AML-193 (cell line): ENCODE data around the gene SRSF11.
"Not testable (repeated sequence)": the region's sequence is repeated elsewhere in the genome, so short reads cannot be mapped to it uniquely, and the experiment has no call there.

Source experiments
- DNase-seq, 2 experiments: peaks; one replicate each; lab custom pipeline; 2025; lab: John Stamatoyannopoulos, UW

The SRSF11 gene

GRCh38 chr1:70221238-70222121, at the start of gene SRSF11:
Gene SRSF11, plus strand, starts transcription at chr1:70221380. Its CDS starts 257 bp downstream, at chr1:70221637.
- DNase-seq, result peak; percentile 78 to 86

GRCh38 chr1:70171512-70171911, 49.7 kb upstream of the SRSF11 start:
- DNase-seq, result no peak

- DNase-seq, result not testable (repeated sequence)
These were observed 36.0 kb upstream of the SRSF11 start for GRCh38 chr1:70185181-70185580.

- no peak for DNase-seq
These were observed 32.7 kb upstream of the SRSF11 start for GRCh38 chr1:70188522-70188921.

- DNase-seq, result no peak
These were observed 31.0 kb upstream of the SRSF11 start for GRCh38 chr1:70190180-70190579.

- not testable (repeated sequence) for DNase-seq
These were observed 28.7 kb upstream of the SRSF11 start for GRCh38 chr1:70192446-70192845.

- no peak for DNase-seq
These were observed 26.6 kb upstream of the SRSF11 start for GRCh38 chr1:70194601-70195000.

- DNase-seq, result no peak
These were observed 25.8 kb upstream of the SRSF11 start for GRCh38 chr1:70195342-70195741.

GRCh38 chr1:70196333-70196732, 24.8 kb upstream of the SRSF11 start:
- DNase-seq, result no peak

- no peak for DNase-seq
These were observed 21.1 kb upstream of the SRSF11 start for GRCh38 chr1:70200065-70200464.

- DNase-seq, result no peak
These were observed 18.9 kb upstream of the SRSF11 start for GRCh38 chr1:70202173-70202758.

- DNase-seq, result no peak
These were observed 17.0 kb upstream of the SRSF11 start for GRCh38 chr1:70204139-70204538.

GRCh38 chr1:70204600-70204999, 16.6 kb upstream of the SRSF11 start:
- no peak for DNase-seq

GRCh38 chr1:70205071-70205433, 16.1 kb upstream of the SRSF11 start:
- no peak for DNase-seq

- peak; percentile 81 to 89 for DNase-seq
These were observed 15.6 kb upstream of the SRSF11 start, which contains the start of gene LRRC40 for GRCh38 chr1:70205434-70206118. Gene LRRC40, minus strand, starts transcription at chr1:70205579. Its CDS starts 39 bp downstream, at chr1:70205540.

GRCh38 chr1:70206833-70207232, 14.3 kb upstream of the SRSF11 start:
- DNase-seq, result not testable (repeated sequence)

GRCh38 chr1:70207492-70207891, 13.7 kb upstream of the SRSF11 start:
- DNase-seq, result no peak

GRCh38 chr1:70208292-70208691, 12.9 kb upstream of the SRSF11 start:
- DNase-seq, result no peak

- DNase-seq, result no peak
These were observed 10.4 kb upstream of the SRSF11 start for GRCh38 chr1:70210820-70211219.

- no peak for DNase-seq
These were observed 9.6 kb upstream of the SRSF11 start for GRCh38 chr1:70211541-70211940.

GRCh38 chr1:70220015-70220414, 1.2 kb upstream of the SRSF11 start:
- peak; percentile 53 to 59 for DNase-seq

GRCh38 chr1:70220517-70221237, 503 bp upstream of the SRSF11 start:
- DNase-seq, result no peak
